Measurements from ENCODE around the gene MBP. TPM values are rescaled to one million over a fixed set of nuclear protein-coding genes. Genes with fewer than 3 reads are reported as not detected.

The MBP gene
- total and polyA plus RNA-seq, 2 donors (not counting 1 experiment from before 2014, with no cell fraction given), result 2.3 to 3.6 TPM

GRCh38 chr18:77113361-77114151, 19.0 kb downstream of the MBP start:
- H3K27ac ChIP-seq (ENCODE audit: insufficient read depth, low read length), result no peak overlapping the region
- H3K79me2 ChIP-seq (ENCODE audit: control insufficient read depth, insufficient read depth, low read length), result no peaks in the 10 kb centered on the region
- no peaks in the 10 kb centered on the region for H4K20me1 ChIP-seq (ENCODE audit: control insufficient read depth, extremely low read depth, insufficient read depth, low read length)
- peaks cover 12% of the 10 kb centered on the region for H3K4me1 ChIP-seq (ENCODE audit: control insufficient read depth, extremely low read depth, insufficient read depth, low read length)
- no peak for TF ChIP-seq EZH2 (IDR thresholded peaks at IDR 0.05; ENCODE audit: low read length, missing control alignments)
- TF ChIP-seq, protein P1, sequence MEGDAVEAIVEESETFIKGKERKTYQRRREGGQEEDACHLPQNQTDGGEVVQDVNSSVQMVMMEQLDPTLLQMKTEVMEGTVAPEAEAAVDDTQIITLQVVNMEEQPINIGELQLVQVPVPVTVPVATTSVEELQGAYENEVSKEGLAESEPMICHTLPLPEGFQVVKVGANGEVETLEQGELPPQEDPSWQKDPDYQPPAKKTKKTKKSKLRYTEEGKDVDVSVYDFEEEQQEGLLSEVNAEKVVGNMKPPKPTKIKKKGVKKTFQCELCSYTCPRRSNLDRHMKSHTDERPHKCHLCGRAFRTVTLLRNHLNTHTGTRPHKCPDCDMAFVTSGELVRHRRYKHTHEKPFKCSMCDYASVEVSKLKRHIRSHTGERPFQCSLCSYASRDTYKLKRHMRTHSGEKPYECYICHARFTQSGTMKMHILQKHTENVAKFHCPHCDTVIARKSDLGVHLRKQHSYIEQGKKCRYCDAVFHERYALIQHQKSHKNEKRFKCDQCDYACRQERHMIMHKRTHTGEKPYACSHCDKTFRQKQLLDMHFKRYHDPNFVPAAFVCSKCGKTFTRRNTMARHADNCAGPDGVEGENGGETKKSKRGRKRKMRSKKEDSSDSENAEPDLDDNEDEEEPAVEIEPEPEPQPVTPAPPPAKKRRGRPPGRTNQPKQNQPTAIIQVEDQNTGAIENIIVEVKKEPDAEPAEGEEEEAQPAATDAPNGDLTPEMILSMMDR (conservative IDR thresholded peaks at IDR 0.05 in 1 of 2, IDR thresholded peaks at IDR 0.05 in 1 of 2; ENCODE audit: low read depth in 1 of 2, low read length in 2 of 2), result no peak
- no peak for DNase-seq (ENCODE audit: low read depth in 2 of 2)
- no peak overlapping the region for H3K9ac ChIP-seq (ENCODE audit: insufficient read depth, low read length)
- no peak overlapping the region for H3K4me2 ChIP-seq (ENCODE audit: extremely low read depth, insufficient read depth, low read length)
- no peaks in the 10 kb centered on the region for H3K36me3 ChIP-seq (ENCODE audit: control insufficient read depth, insufficient read depth, low read length)
- H3K9me3 ChIP-seq (ENCODE audit: control insufficient read depth, insufficient read depth, low read depth, low read length), result no peaks in the 10 kb centered on the region
- H3K27me3 ChIP-seq (ENCODE audit: control insufficient read depth, insufficient read depth, low read length), result no peaks in the 10 kb centered on the region
- H2AFZ ChIP-seq (ENCODE audit: low read length), result no peak overlapping the region
- H3K4me3 ChIP-seq (replicated peaks in 1 of 4; ENCODE audit: control extremely low read depth in 1 of 4, insufficient read depth in 1 of 4, low read depth in 3 of 4, low read length in 4 of 4), result no peak overlapping the region

DNA sequence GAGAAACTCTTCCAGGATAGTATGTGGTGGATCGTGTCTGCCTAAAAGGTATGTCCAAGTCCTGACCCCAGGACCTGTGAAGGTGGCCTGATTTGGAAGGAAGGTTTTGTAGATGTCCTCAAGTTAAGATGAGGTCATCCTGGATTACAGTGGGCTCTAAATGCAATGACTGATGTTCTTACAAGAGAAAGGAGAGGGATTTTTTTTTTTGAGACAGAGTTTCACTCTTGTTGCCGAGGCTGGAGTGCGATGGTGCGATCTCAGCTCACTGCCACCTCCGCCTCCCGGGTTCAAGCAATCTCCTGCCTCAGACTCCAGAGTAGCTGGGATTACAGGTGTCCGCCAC, 19.9 kb downstream of the MBP start:
- H3K4me1 ChIP-seq (ENCODE audit: control insufficient read depth, extremely low read depth, insufficient read depth, low read length), result peaks cover 17% of the 10 kb centered on the region
- H4K20me1 ChIP-seq (ENCODE audit: control insufficient read depth, extremely low read depth, insufficient read depth, low read length), result no peaks in the 10 kb centered on the region
- H3K27ac ChIP-seq (ENCODE audit: insufficient read depth, low read length), result no peak overlapping the region
- no peak overlapping the region for H3K9ac ChIP-seq (ENCODE audit: insufficient read depth, low read length)
- TF ChIP-seq, protein P1 (conservative IDR thresholded peaks at IDR 0.05 in 1 of 2, IDR thresholded peaks at IDR 0.05 in 1 of 2; ENCODE audit: low read depth in 1 of 2, low read length in 2 of 2), result no peak
- TF ChIP-seq EZH2 (IDR thresholded peaks at IDR 0.05; ENCODE audit: low read length, missing control alignments), result no peak
- no peaks in the 10 kb centered on the region for H3K9me3 ChIP-seq (ENCODE audit: control insufficient read depth, insufficient read depth, low read depth, low read length)
- H3K27me3 ChIP-seq (ENCODE audit: control insufficient read depth, insufficient read depth, low read length), result no peaks in the 10 kb centered on the region
- no peaks in the 10 kb centered on the region for H3K79me2 ChIP-seq (ENCODE audit: control insufficient read depth, insufficient read depth, low read length)
- H3K36me3 ChIP-seq (ENCODE audit: control insufficient read depth, insufficient read depth, low read length), result no peaks in the 10 kb centered on the region
- H2AFZ ChIP-seq (ENCODE audit: low read length), result no peak overlapping the region
- DNase-seq (ENCODE audit: low read depth in 2 of 2), result no peak
- H3K4me2 ChIP-seq (ENCODE audit: extremely low read depth, insufficient read depth, low read length), result no peak overlapping the region
- H3K4me3 ChIP-seq (replicated peaks in 1 of 4; ENCODE audit: control extremely low read depth in 1 of 4, insufficient read depth in 1 of 4, low read depth in 3 of 4, low read length in 4 of 4), result no peak overlapping the region

- H2AFZ ChIP-seq (ENCODE audit: low read length), result no peak overlapping the region
- H3K4me1 ChIP-seq (ENCODE audit: control insufficient read depth, extremely low read depth, insufficient read depth, low read length), result peaks cover 18% of the 10 kb centered on the region
- DNase-seq (ENCODE audit: low read depth in 2 of 2), result no peak
- no peaks in the 10 kb centered on the region for H4K20me1 ChIP-seq (ENCODE audit: control insufficient read depth, extremely low read depth, insufficient read depth, low read length)
- H3K27ac ChIP-seq (ENCODE audit: insufficient read depth, low read length), result no peak overlapping the region
- H3K9me3 ChIP-seq (ENCODE audit: control insufficient read depth, insufficient read depth, low read depth, low read length), result no peaks in the 10 kb centered on the region
- H3K27me3 ChIP-seq (ENCODE audit: control insufficient read depth, insufficient read depth, low read length), result no peaks in the 10 kb centered on the region
- no peak overlapping the region for H3K9ac ChIP-seq (ENCODE audit: insufficient read depth, low read length)
- TF ChIP-seq, protein P1 (conservative IDR thresholded peaks at IDR 0.05 in 1 of 2, IDR thresholded peaks at IDR 0.05 in 1 of 2; ENCODE audit: low read depth in 1 of 2, low read length in 2 of 2), result no peak
- TF ChIP-seq EZH2 (IDR thresholded peaks at IDR 0.05; ENCODE audit: low read length, missing control alignments), result no peak
- no peak overlapping the region for H3K4me3 ChIP-seq (replicated peaks in 1 of 4; ENCODE audit: control extremely low read depth in 1 of 4, insufficient read depth in 1 of 4, low read depth in 3 of 4, low read length in 4 of 4)
- H3K4me2 ChIP-seq (ENCODE audit: extremely low read depth, insufficient read depth, low read length), result no peak overlapping the region
- no peaks in the 10 kb centered on the region for H3K36me3 ChIP-seq (ENCODE audit: control insufficient read depth, insufficient read depth, low read length)
- H3K79me2 ChIP-seq (ENCODE audit: control insufficient read depth, insufficient read depth, low read length), result no peaks in the 10 kb centered on the region
These were observed 20.4 kb downstream of the MBP start for GRCh38 chr18:77111951-77112746.
